ENCODE results near the gene GRB10.

The GRB10 gene

DNA sequence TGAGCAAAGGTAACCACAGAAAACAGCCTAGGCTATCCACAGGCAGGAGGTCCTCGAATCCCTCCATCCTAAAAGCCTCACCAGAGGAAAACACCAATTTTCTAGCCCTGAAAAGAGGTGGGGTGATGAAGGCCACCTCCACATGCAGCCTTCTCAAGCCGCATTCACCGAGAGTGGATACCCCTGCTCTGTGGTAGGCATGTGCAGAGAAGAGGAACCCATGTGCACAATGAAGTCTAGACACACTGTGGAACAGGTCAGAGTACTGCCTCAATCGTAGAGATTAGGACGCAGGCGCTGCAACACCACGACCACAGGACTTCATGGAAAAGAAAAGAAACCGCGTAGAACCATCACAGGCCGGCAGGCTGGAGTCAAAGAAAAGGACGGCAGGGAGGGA lies 38.8 kb downstream of the GRB10 start:
- no peak for TF ChIP-seq ZFP30 (CRISPR knock-in tag; IDR thresholded peaks at IDR 0.05)
- no peak for TF ChIP-seq ZC3H10 (CRISPR knock-in tag; IDR thresholded peaks at IDR 0.05)
- no peak for TF ChIP-seq BACH2 (CRISPR knock-in tag; IDR thresholded peaks at IDR 0.05; ENCODE audit: borderline replicate concordance)
- TF ChIP-seq SNAI2 (CRISPR knock-in tag; IDR thresholded peaks at IDR 0.05): no peak
- TF ChIP-seq TCF4 (CRISPR knock-in tag; IDR thresholded peaks at IDR 0.05; ENCODE audit: borderline replicate concordance): no peak
- TF ChIP-seq CREB5 (CRISPR knock-in tag; IDR thresholded peaks at IDR 0.05; ENCODE audit: low read depth): no peak
- no peak for TF ChIP-seq ZNF8 (CRISPR knock-in tag; IDR thresholded peaks at IDR 0.05)
- no peak for TF ChIP-seq ESRRG (CRISPR knock-in tag; IDR thresholded peaks at IDR 0.05)
- no peak for TF ChIP-seq TOX (CRISPR knock-in tag; IDR thresholded peaks at IDR 0.05; ENCODE audit: borderline replicate concordance)
- no peak for TF ChIP-seq ZNF70 (CRISPR knock-in tag; IDR thresholded peaks at IDR 0.05)
- TF ChIP-seq CSDC2 (CRISPR knock-in tag; IDR thresholded peaks at IDR 0.05): no peak
- TF ChIP-seq ZFP3 (CRISPR knock-in tag; IDR thresholded peaks at IDR 0.05): no peak
- no peak for TF ChIP-seq ISL1 (CRISPR knock-in tag; IDR thresholded peaks at IDR 0.05)
- TF ChIP-seq, protein P1, sequence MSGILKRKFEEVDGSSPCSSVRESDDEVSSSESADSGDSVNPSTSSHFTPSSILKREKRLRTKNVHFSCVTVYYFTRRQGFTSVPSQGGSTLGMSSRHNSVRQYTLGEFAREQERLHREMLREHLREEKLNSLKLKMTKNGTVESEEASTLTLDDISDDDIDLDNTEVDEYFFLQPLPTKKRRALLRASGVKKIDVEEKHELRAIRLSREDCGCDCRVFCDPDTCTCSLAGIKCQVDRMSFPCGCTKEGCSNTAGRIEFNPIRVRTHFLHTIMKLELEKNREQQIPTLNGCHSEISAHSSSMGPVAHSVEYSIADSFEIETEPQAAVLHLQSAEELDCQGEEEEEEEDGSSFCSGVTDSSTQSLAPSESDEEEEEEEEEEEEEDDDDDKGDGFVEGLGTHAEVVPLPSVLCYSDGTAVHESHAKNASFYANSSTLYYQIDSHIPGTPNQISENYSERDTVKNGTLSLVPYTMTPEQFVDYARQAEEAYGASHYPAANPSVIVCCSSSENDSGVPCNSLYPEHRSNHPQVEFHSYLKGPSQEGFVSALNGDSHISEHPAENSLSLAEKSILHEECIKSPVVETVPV (CRISPR knock-in tag; IDR thresholded peaks at IDR 0.05): no peak
- no peak for TF ChIP-seq RARB (CRISPR knock-in tag; IDR thresholded peaks at IDR 0.05)
- TF ChIP-seq, protein P2, sequence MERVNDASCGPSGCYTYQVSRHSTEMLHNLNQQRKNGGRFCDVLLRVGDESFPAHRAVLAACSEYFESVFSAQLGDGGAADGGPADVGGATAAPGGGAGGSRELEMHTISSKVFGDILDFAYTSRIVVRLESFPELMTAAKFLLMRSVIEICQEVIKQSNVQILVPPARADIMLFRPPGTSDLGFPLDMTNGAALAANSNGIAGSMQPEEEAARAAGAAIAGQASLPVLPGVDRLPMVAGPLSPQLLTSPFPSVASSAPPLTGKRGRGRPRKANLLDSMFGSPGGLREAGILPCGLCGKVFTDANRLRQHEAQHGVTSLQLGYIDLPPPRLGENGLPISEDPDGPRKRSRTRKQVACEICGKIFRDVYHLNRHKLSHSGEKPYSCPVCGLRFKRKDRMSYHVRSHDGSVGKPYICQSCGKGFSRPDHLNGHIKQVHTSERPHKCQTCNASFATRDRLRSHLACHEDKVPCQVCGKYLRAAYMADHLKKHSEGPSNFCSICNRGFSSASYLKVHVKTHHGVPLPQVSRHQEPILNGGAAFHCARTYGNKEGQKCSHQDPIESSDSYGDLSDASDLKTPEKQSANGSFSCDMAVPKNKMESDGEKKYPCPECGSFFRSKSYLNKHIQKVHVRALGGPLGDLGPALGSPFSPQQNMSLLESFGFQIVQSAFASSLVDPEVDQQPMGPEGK (CRISPR knock-in tag; IDR thresholded peaks at IDR 0.05; ENCODE audit: borderline replicate concordance): no peak
- no peak for TF ChIP-seq OSR1 (CRISPR knock-in tag; IDR thresholded peaks at IDR 0.05)
- no peak for ATAC-seq

- no peak for ATAC-seq
- TF ChIP-seq ARNTL (CRISPR knock-in tag; IDR thresholded peaks at IDR 0.05; ENCODE audit: borderline replicate concordance, low read depth) (no peak), TSHZ2 (CRISPR knock-in tag; IDR thresholded peaks at IDR 0.05) (no peak)
- TF ChIP-seq, protein P1 (CRISPR knock-in tag; IDR thresholded peaks at IDR 0.05): no peak
Observed at GRCh38 chr7:50743016-50743415, 39.7 kb downstream of the GRB10 start.

DNA sequence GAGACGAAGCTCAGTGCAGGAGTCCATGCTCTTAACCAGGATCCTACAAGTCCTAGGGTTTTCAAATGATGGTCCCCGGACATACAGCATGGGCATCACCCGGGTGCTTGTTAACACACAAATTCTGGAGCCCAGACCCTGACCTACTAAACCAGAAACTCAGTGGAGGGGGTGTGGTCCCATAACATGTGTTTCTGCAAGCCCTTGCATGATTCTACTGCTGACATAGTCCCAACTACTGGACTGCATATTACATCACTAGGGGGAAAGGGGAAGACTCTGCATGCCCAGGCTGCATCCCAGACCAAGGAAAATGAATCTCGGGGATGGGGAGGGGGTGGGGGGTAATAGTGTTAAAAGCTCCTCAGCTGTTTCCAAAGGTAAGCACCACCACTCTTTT lies 40.3 kb downstream of the GRB10 start:
- TF ChIP-seq ESRRG (CRISPR knock-in tag; IDR thresholded peaks at IDR 0.05): no peak
- no peak for TF ChIP-seq ZNF8 (CRISPR knock-in tag; IDR thresholded peaks at IDR 0.05)
- TF ChIP-seq TCF4 (CRISPR knock-in tag; IDR thresholded peaks at IDR 0.05; ENCODE audit: borderline replicate concordance): no peak
- no peak for TF ChIP-seq PPARA (CRISPR knock-in tag; IDR thresholded peaks at IDR 0.05; ENCODE audit: borderline replicate concordance)
- TF ChIP-seq GLIS3 (CRISPR knock-in tag; IDR thresholded peaks at IDR 0.05): no peak
- no peak for TF ChIP-seq ZNF70 (CRISPR knock-in tag; IDR thresholded peaks at IDR 0.05)
- no peak for TF ChIP-seq CSDC2 (CRISPR knock-in tag; IDR thresholded peaks at IDR 0.05)
- TF ChIP-seq ISL1 (CRISPR knock-in tag; IDR thresholded peaks at IDR 0.05): no peak
- no peak for TF ChIP-seq ZFP3 (CRISPR knock-in tag; IDR thresholded peaks at IDR 0.05)
- no peak for TF ChIP-seq ZC3H10 (CRISPR knock-in tag; IDR thresholded peaks at IDR 0.05)
- TF ChIP-seq OSR1 (CRISPR knock-in tag; IDR thresholded peaks at IDR 0.05): no peak
- no peak for TF ChIP-seq TOX (CRISPR knock-in tag; IDR thresholded peaks at IDR 0.05; ENCODE audit: borderline replicate concordance)
- TF ChIP-seq ZNF565 (CRISPR knock-in tag; conservative IDR thresholded peaks at IDR 0.05; ENCODE audit: low read depth): no peak
- TF ChIP-seq RARB (CRISPR knock-in tag; IDR thresholded peaks at IDR 0.05): no peak
- TF ChIP-seq SNAI2 (CRISPR knock-in tag; IDR thresholded peaks at IDR 0.05): no peak
- TF ChIP-seq ARNTL (CRISPR knock-in tag; IDR thresholded peaks at IDR 0.05; ENCODE audit: borderline replicate concordance, low read depth): no peak
- TF ChIP-seq, protein P2 (CRISPR knock-in tag; IDR thresholded peaks at IDR 0.05; ENCODE audit: borderline replicate concordance): no peak
- TF ChIP-seq TSHZ2 (CRISPR knock-in tag; IDR thresholded peaks at IDR 0.05): no peak
- TF ChIP-seq BACH2 (CRISPR knock-in tag; IDR thresholded peaks at IDR 0.05; ENCODE audit: borderline replicate concordance): no peak
- ATAC-seq: no peak
